Activated naive CD8-positive, alpha-beta T cell treated with anti-CD3 and anti-CD28 coated beads, Interleukin-2, amount 10 ng/mL, durations not matched to agents 7 days and 5 days (primary cell): ENCODE measurements around the gene PDE4D. TPM values are rescaled to one million over a fixed set of nuclear protein-coding genes. Genes with fewer than 3 reads are reported as not detected.

Experiments used
- ATAC-seq: fragments of 150-1000 bp; cut with Tn5 transposase; one replicate; pipeline ENCODE4 v1.10.0; 2021; ENCODE audit warnings: low read depth, moderate library complexity
- POLR2A ChIA-PET: fragments of 350-600 bp; sonication (Branson Sonifier 250); formaldehyde crosslinking; loops from one replicate; lab custom pipeline; 2021; ENCODE audit warnings: antibody characterized with exemption; lab: Charles Lee
- DNase-seq: peaks from one replicate; pipeline ENCODE4 v3.0.0; 2021
- H3K27ac Mint-ChIP-seq: one replicate; pipeline ENCODE4 v1.8.0; 2022; ENCODE audit warnings: mild to moderate bottlenecking, mixed read lengths
- H3K27me3 Mint-ChIP-seq: one replicate; pipeline ENCODE4 v1.8.0; 2022; ENCODE audit warnings: mild to moderate bottlenecking, moderate library complexity, mixed read lengths
- H3K36me3 Mint-ChIP-seq: one replicate; pipeline ENCODE4 v1.8.0; 2021; ENCODE audit warnings: mild to moderate bottlenecking, mixed read lengths
- H3K4me1 Mint-ChIP-seq: one replicate; pipeline ENCODE4 v1.8.0; 2021; ENCODE audit warnings: mixed read lengths
- H3K4me3 Mint-ChIP-seq: one replicate; pipeline ENCODE4 v1.8.0; 2022; ENCODE audit warnings: mild to moderate bottlenecking, moderate library complexity, mixed read lengths
- H3K9me3 Mint-ChIP-seq: one replicate; pipeline ENCODE4 v1.8.0; 2021; ENCODE audit warnings: mixed read lengths
- total RNA-seq, 2 experiments: library from RNA; stranded (reverse); gene quantifications; one replicate each; pipeline ENCODE4 v1.2.3, GENCODE V29; 2021

PDE4D gene
- total RNA-seq, 2 experiments from 2014 or later, result 65.1 to 67.1 TPM

- DNase-seq, result no peak
- no peak overlapping the region for H3K27ac Mint-ChIP-seq
- H3K27me3 Mint-ChIP-seq, result no peaks in the 10 kb centered on the region
- H3K4me3 Mint-ChIP-seq, result no peak overlapping the region
- H3K4me1 Mint-ChIP-seq, result peaks cover 5% of the 10 kb centered on the region
- peaks cover 34% of the 10 kb centered on the region for H3K36me3 Mint-ChIP-seq
- POLR2A ChIA-PET, result no interaction called here
- ATAC-seq, result no peak
- H3K9me3 Mint-ChIP-seq, result no peaks in the 10 kb centered on the region
These were observed 912.6 kb downstream of the PDE4D start for GRCh38 chr5:58980890-58981289.

DNA sequence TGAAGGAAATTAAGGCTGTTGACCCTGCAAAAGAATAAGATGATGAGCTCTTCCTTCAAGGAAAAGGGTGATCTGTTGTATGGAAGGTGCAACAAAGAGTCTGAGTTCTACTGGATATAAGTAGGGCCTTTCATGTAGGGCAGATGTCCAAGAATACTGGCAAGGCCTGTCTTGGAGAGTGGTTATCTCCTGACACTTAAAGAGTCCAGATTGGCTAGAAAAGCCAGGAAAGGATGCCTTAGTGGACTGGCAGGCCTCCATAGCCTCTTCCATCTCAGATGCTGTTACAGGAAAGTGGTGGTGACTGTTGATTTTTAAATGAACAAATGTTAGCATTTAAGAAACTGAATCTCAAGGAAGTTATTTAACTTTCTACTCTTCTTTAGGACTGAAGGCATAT lies 914.4 kb downstream of the PDE4D start:
- peaks cover 38% of the 10 kb centered on the region for H3K36me3 Mint-ChIP-seq
- H3K9me3 Mint-ChIP-seq, result no peaks in the 10 kb centered on the region
- H3K27ac Mint-ChIP-seq, result no peak overlapping the region
- ATAC-seq, result no peak
- DNase-seq, result no peak
- POLR2A ChIA-PET, result no interaction called here
- no peaks in the 10 kb centered on the region for H3K27me3 Mint-ChIP-seq
- H3K4me3 Mint-ChIP-seq, result no peak overlapping the region
- peaks cover 6% of the 10 kb centered on the region for H3K4me1 Mint-ChIP-seq

DNA sequence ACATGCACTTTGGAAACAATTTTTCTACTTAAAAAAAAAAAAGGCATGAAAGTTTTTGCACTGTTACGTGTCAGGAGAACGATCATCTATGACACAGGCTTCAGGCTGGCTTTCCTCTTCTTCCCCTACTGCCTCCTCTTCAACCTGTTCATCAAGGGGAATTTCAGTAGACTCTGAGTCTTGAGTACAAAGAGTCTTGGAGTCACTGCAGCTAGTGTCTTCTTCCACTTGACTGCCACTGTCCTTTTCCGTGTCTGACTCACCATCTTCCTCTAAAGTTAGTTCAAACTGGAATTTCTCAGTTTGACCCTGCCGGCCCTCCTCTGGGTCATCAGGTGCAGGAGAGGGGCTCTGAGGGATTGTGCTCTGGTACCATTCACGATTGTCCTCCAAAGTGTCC lies 918.9 kb downstream of the PDE4D start:
- Mint-ChIP-seq H3K9me3 (no peaks in the 10 kb centered on the region), H3K27me3 (no peaks in the 10 kb centered on the region), H3K4me1 (peaks cover 2% of the 10 kb centered on the region), H3K36me3 (peaks cover 26% of the 10 kb centered on the region), H3K4me3 (no peak overlapping the region), H3K27ac (no peak overlapping the region)
- DNase-seq, result no peak
- POLR2A ChIA-PET, result no interaction called here
- ATAC-seq, result no peak

GRCh38 chr5:58974083-58974482 lies 919.4 kb downstream of the PDE4D start:
- no peak overlapping the region for H3K4me3 Mint-ChIP-seq
- DNase-seq (no peak), ATAC-seq (no peak)
- H3K27me3 Mint-ChIP-seq, result no peaks in the 10 kb centered on the region
- H3K4me1 Mint-ChIP-seq, result peaks cover 4% of the 10 kb centered on the region
- peaks cover 26% of the 10 kb centered on the region for H3K36me3 Mint-ChIP-seq
- no peaks in the 10 kb centered on the region for H3K9me3 Mint-ChIP-seq
- POLR2A ChIA-PET, result no interaction called here
- H3K27ac Mint-ChIP-seq, result no peak overlapping the region

DNA sequence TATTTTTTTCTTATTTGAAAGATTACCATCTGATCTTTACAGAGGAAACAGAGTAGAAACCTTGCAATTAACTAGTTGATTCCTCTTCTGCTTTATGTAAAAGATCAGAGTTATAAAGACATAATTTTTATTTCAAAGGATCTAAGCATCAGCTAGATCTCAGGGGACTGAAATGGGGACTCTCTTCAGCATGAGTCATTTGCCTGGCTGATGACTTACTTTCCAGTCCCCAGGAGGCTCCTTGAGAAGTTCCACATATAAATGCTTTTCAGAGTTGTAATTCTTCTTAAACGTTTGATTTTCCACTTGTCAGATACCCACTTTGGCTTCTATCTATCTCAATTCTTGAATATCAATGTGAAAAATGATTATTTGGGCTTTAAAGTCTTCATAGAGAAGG lies 921.2 kb downstream of the PDE4D start:
- no peak for ATAC-seq
- Mint-ChIP-seq H3K27me3 (no peaks in the 10 kb centered on the region), H3K4me1 (peaks cover 4% of the 10 kb centered on the region), H3K36me3 (peaks cover 26% of the 10 kb centered on the region), H3K9me3 (no peaks in the 10 kb centered on the region), H3K27ac (no peak overlapping the region), H3K4me3 (no peak overlapping the region)
- DNase-seq, result no peak
- POLR2A ChIA-PET, result no interaction called here

DNA sequence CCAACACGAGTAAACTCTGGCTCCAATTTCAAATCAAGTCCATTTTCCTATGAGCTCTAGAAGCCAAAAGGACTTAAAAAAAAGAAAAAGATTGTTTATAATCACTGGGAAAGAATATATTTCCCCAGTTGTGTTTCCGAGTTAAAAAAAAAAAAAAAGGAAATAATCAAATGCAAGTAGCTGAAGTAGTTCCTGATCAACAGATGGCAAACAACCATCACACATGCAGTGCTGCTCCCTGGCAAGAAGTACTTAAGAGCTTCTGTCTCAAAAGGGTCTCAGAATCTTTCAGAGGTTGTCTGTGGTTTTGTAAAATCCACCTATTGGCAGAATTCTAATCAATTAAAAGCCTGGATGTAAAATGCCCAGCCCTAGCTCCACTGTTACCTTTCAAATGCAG lies 922.8 kb downstream of the PDE4D start:
- peaks cover 4% of the 10 kb centered on the region for H3K4me1 Mint-ChIP-seq
- DNase-seq (no peak), ATAC-seq (no peak)
- no peaks in the 10 kb centered on the region for H3K9me3 Mint-ChIP-seq
- POLR2A ChIA-PET, result interaction anchor here (0.6 kb wide), 1 partner anchor 209 kb away, joined by 3 read pairs; no protein-coding TSS in a partner anchor
- H3K27ac Mint-ChIP-seq, result no peak overlapping the region
- no peak overlapping the region for H3K4me3 Mint-ChIP-seq
- peaks cover 18% of the 10 kb centered on the region for H3K36me3 Mint-ChIP-seq
- H3K27me3 Mint-ChIP-seq, result no peaks in the 10 kb centered on the region

DNA sequence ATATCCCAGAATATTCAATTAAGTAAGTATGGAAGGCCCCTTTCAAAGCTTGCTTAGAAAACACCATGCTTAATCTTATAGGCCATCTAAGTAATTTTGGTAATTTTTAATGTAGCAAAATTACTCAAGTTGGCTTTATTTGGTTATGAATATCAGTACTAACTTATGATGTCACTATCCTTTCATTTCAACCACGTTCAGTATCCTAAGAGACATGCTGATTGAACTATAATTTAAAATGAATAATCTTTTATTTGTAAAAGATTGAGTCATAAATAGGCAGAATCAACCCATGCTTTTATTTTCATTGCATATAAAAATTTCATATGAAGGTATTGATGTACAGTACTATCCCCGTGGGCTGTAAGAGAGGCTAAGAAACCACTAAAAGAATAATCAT lies 923.7 kb downstream of the PDE4D start:
- DNase-seq (no peak), ATAC-seq (no peak)
- Mint-ChIP-seq H3K36me3 (peaks cover 14% of the 10 kb centered on the region), H3K9me3 (no peaks in the 10 kb centered on the region), H3K27ac (no peak overlapping the region), H3K4me3 (no peak overlapping the region), H3K27me3 (no peaks in the 10 kb centered on the region), H3K4me1 (peaks cover 4% of the 10 kb centered on the region)
- POLR2A ChIA-PET, result no interaction called here

DNA sequence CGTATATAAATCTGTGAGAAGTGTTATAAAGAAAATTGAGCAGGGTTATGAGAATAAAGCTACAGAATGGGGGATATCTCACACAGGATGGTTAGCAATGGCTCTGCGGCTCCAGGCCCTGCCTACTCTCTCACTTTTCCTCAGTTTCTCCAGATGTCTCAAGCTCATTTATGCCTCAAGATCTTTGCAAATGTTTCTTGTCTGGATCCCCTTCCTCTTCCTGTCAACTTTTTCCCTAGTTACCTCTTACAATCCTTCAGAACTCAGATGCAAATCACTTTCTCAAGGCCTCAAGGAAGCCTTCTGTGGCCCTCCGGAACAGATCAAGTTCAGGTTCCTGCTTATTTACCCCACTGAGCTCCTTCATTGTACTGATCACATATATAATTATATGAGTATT lies 924.3 kb downstream of the PDE4D start:
- H3K9me3 Mint-ChIP-seq, result no peaks in the 10 kb centered on the region
- DNase-seq (no peak), ATAC-seq (no peak)
- H3K36me3 Mint-ChIP-seq, result peaks cover 9% of the 10 kb centered on the region
- POLR2A ChIA-PET, result no interaction called here
- H3K4me1 Mint-ChIP-seq, result peaks cover 2% of the 10 kb centered on the region
- H3K27ac Mint-ChIP-seq, result no peak overlapping the region
- H3K27me3 Mint-ChIP-seq, result no peaks in the 10 kb centered on the region
- H3K4me3 Mint-ChIP-seq, result no peak overlapping the region

DNA sequence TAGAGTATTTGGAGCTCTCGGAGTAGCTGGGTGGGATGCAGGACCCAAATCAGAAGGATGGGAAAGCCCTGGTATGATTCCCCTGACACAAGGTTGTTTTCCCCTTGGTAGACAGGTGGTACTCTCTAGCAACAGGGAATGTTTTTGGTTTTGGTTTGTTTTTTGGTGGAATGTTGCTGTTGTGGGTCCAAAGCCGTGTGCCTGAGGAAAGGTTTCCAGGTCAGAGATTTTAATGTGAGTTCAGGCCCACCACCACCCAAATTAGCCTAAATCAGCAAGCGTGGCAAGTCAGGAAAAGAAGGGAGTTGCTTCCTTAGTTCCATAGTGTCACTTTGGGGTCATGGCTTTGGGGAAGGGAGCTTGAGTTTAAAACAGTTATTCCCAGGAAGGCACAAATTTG lies 925.2 kb downstream of the PDE4D start:
- H3K27ac Mint-ChIP-seq, result no peak overlapping the region
- H3K9me3 Mint-ChIP-seq, result no peaks in the 10 kb centered on the region
- H3K4me3 Mint-ChIP-seq, result no peak overlapping the region
- H3K4me1 Mint-ChIP-seq, result peaks cover 2% of the 10 kb centered on the region
- peaks cover 4% of the 10 kb centered on the region for H3K36me3 Mint-ChIP-seq
- POLR2A ChIA-PET, result no interaction called here
- DNase-seq, result no peak
- H3K27me3 Mint-ChIP-seq, result no peaks in the 10 kb centered on the region
- no peak for ATAC-seq

- H3K4me1 Mint-ChIP-seq, result peaks cover 2% of the 10 kb centered on the region
- H3K27me3 Mint-ChIP-seq, result no peaks in the 10 kb centered on the region
- POLR2A ChIA-PET, result no interaction called here
- H3K9me3 Mint-ChIP-seq, result no peaks in the 10 kb centered on the region
- peaks cover under 1% of the 10 kb centered on the region for H3K36me3 Mint-ChIP-seq
- ATAC-seq (peak; percentile 42), DNase-seq (no peak)
- H3K27ac Mint-ChIP-seq, result no peak overlapping the region
- H3K4me3 Mint-ChIP-seq, result no peak overlapping the region
These were observed 925.8 kb downstream of the PDE4D start for GRCh38 chr5:58967597-58968281.

DNA sequence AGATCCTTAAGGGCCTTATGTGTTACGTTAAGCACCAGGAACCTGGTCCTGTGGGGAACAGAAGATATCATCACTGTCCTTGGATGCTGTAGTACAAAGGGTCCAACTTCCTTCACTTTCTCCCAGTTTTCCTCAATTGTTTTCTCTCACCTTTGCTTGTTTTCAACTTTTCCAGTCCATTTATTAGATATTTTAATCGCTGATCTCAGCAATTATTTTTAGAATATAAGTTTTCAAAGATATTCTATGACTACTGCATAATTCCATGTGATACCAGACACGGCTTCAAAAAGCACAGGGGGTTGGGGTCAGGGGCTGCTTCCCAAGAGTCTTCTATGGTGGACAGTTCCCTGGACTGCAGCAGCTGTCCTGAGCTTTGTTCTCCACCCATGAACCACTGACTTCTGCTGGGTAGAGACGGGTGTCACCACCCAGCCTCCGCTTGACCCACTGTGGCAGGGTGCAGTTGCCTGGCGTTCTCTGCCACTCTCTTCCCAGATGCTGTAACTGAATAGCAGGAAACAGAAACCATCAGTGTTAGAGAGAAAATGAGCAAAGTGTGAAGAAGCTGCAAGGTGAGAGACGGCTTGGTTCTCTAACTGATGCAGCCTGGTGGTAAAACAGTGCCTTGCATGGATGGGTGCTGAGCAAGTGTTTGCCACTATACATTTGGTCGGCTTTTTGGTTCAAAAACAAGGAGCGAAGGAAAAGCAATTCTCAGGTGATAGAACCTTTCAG lies 927.7 kb downstream of the PDE4D start:
- Mint-ChIP-seq H3K4me1 (peaks cover 2% of the 10 kb centered on the region), H3K36me3 (no peaks in the 10 kb centered on the region)
- POLR2A ChIA-PET, result no interaction called here

GRCh38 chr5:58963821-58964220 lies 929.7 kb downstream of the PDE4D start:
- H3K4me3 Mint-ChIP-seq, result no peak overlapping the region
- H3K27ac Mint-ChIP-seq, result no peak overlapping the region
- no peaks in the 10 kb centered on the region for H3K9me3 Mint-ChIP-seq
- H3K4me1 Mint-ChIP-seq, result no peaks in the 10 kb centered on the region
- ATAC-seq, result no peak
- peaks cover 2% of the 10 kb centered on the region for H3K27me3 Mint-ChIP-seq
- POLR2A ChIA-PET, result no interaction called here
- no peaks in the 10 kb centered on the region for H3K36me3 Mint-ChIP-seq
- DNase-seq, result no peak

More for the DNA sequence above, 927.7 kb downstream of the PDE4D start:
- no peak for DNase-seq
- H3K27ac Mint-ChIP-seq, result no peak overlapping the region
- no peak for ATAC-seq
- H3K4me3 Mint-ChIP-seq, result no peak overlapping the region
- peaks cover 2% of the 10 kb centered on the region for H3K27me3 Mint-ChIP-seq
- H3K9me3 Mint-ChIP-seq, result no peaks in the 10 kb centered on the region

GRCh38 chr5:58963361-58963760 lies 930.2 kb downstream of the PDE4D start:
- POLR2A ChIA-PET, result no interaction called here
- Mint-ChIP-seq H3K4me1 (no peaks in the 10 kb centered on the region), H3K4me3 (no peak overlapping the region), H3K27ac (no peak overlapping the region), H3K36me3 (no peaks in the 10 kb centered on the region), H3K27me3 (peaks cover 2% of the 10 kb centered on the region), H3K9me3 (no peaks in the 10 kb centered on the region)
- ATAC-seq, result no peak
- DNase-seq, result no peak

DNA sequence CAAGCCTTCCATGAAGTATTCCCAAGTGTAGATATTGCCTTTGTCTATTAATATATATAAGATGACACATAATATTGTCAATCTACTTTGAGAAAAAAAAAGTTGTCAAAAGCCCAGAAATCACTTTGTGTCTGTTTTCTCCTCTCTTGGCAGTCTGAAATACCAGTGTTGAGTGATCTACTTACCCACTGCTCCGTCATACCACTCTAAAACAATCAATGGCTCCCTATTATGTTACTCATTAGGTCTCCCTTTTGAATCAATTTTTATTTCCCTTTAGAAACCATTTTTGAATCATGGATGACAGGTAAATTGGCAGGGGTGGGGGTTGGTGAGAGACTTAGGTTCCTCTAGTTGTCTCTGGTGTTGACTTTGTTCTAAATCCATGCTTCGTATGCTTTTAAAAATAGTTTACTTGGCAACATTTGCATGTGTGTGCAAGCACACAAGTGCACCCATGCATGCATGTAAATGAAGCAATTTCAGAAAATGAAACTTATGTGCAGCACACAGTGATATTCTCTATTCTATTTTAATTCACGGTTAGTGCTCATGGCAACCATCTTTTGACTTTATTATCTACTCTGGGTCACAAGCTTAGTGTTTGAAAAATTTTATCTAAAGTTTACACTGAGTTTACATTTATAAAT lies 931.8 kb downstream of the PDE4D start:
- H3K4me3 Mint-ChIP-seq, result no peak overlapping the region
- H3K4me1 Mint-ChIP-seq, result no peaks in the 10 kb centered on the region
- H3K36me3 Mint-ChIP-seq, result no peaks in the 10 kb centered on the region
- H3K9me3 Mint-ChIP-seq, result no peaks in the 10 kb centered on the region
- H3K27ac Mint-ChIP-seq, result no peak overlapping the region
- ATAC-seq (no peak), DNase-seq (no peak)
- H3K27me3 Mint-ChIP-seq, result peaks cover 2% of the 10 kb centered on the region
- POLR2A ChIA-PET, result no interaction called here
